Measurements from ENCODE around the gene NCR1.
"Not testable (repeated sequence)": the region's sequence is repeated elsewhere in the genome, so short reads cannot be mapped to it uniquely, and the experiment has no call there.

Gene NCR1

DNA sequence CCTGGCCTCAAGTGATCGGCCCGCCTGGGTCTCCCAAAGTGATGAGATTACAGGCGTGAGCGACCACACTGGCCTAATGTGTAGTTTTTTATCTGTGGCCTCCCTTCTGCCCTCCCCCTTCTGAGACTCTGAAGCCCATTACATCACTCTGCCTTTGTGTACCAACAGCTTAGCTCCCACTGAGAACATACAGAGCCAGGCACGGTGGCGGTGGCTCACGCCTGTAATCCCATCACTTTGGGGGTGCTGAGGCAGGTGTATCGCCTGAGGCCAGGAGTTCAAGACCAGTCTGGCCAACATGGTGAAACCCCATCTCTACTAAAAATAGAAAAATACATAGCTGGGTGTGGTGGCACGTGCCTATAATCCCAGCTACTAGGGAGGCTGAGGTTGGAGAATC is 12.6 kb downstream of the NCR1 start:
- no peaks in the 10 kb centered on the region; the same call in 1 of the 2 replicates for H3F3A ChIP-seq (ENCODE audit: insufficient read depth, low read length)
- TF ChIP-seq EZH2 (optimal IDR thresholded peaks at IDR 0.05; ENCODE audit: low read depth, low read length) (no peak), EZH2phosphoT487 (IDR thresholded peaks at IDR 0.05; ENCODE audit: low read length) (no peak)
- TF ChIP-seq, protein P1, sequence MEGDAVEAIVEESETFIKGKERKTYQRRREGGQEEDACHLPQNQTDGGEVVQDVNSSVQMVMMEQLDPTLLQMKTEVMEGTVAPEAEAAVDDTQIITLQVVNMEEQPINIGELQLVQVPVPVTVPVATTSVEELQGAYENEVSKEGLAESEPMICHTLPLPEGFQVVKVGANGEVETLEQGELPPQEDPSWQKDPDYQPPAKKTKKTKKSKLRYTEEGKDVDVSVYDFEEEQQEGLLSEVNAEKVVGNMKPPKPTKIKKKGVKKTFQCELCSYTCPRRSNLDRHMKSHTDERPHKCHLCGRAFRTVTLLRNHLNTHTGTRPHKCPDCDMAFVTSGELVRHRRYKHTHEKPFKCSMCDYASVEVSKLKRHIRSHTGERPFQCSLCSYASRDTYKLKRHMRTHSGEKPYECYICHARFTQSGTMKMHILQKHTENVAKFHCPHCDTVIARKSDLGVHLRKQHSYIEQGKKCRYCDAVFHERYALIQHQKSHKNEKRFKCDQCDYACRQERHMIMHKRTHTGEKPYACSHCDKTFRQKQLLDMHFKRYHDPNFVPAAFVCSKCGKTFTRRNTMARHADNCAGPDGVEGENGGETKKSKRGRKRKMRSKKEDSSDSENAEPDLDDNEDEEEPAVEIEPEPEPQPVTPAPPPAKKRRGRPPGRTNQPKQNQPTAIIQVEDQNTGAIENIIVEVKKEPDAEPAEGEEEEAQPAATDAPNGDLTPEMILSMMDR (IDR thresholded peaks at IDR 0.05; ENCODE audit: low read length): no peak
- no peaks in the 10 kb centered on the region for H3K9me3 ChIP-seq (replicated peaks; ENCODE audit: insufficient read depth, low read length)
- no peaks in the 10 kb centered on the region for H4K20me1 ChIP-seq (ENCODE audit: insufficient read depth, low read length)
- DNase-seq: no peak
- no peak overlapping the region for H3K4me3 ChIP-seq (ENCODE audit: low read length)
- H3K36me3 ChIP-seq (replicated peaks; ENCODE audit: insufficient read depth, low read length): no peaks in the 10 kb centered on the region
- peaks cover 5% of the 10 kb centered on the region; the same call in 1 of the 2 replicates for H3K4me1 ChIP-seq (ENCODE audit: low read length)
- no peak overlapping the region for H2AFZ ChIP-seq (ENCODE audit: low read length)
- no peak overlapping the region for H3K9ac ChIP-seq (ENCODE audit: low read length)
- H3K79me2 ChIP-seq (ENCODE audit: low read length): no peaks in the 10 kb centered on the region
- H3K27ac ChIP-seq (ENCODE audit: low read length): no peak overlapping the region
- H3K4me2 ChIP-seq (ENCODE audit: low read depth, low read length): no peak overlapping the region
- peaks cover 15% of the 10 kb centered on the region for H3K27me3 ChIP-seq (replicated peaks; ENCODE audit: insufficient read depth, low read length)
- H3K9me2 ChIP-seq (replicated peaks; ENCODE audit: insufficient read depth, low read length): no peaks in the 10 kb centered on the region

DNA sequence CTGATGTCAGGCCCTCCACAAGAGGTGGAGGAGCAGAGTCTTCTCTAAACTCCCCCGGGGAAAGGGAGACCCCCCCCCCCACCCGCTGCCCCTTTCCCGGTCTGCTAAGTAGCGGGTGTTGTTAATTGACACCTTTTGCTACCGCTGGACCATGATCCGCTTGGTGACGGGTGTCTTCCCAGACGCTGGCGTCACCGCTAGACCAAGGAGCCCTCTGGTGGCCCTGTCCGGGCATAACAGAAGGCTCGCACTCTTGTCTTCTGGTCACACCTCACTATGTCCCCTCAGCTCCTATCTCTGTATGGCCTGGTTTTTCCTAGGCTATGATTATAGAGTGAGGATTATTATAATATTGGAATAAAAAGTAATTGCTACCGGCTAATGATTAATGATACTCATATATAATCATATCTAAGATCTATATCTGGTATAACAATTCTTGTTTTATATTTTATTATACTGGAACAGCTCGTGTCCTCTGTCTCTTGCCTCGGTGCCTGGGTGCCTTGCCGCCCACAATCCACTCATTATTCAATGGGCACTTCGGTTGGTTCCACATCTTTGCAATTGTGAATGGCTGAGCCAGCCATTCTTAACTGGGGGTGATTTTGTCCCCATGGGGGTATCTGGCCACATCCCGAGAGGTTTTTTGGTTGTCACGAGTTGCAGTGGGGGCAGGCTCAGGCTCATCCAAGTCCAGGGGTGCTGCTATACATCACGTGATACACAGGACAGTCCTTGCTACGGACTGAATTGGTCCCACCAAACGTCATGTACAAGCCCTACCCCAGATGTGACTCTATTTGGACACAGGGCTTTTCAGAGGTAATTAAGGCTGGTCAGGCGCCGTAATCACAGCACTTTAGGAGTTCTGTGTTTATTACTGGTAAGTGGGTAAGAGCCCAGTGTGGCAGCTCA is 14.0 kb downstream of the NCR1 start:
- not testable (repeated sequence) for H3K4me3 ChIP-seq (ENCODE audit: low read length); H2AFZ ChIP-seq (ENCODE audit: low read length); H3K9ac ChIP-seq (ENCODE audit: low read length); H4K20me1 ChIP-seq (ENCODE audit: insufficient read depth, low read length); H3K79me2 ChIP-seq (ENCODE audit: low read length); H3K4me1 ChIP-seq (ENCODE audit: low read length); H3K9me2 ChIP-seq (replicated peaks; ENCODE audit: insufficient read depth, low read length); H3K27ac ChIP-seq (ENCODE audit: low read length); H3F3A ChIP-seq (ENCODE audit: insufficient read depth, low read length); H3K36me3 ChIP-seq (replicated peaks; ENCODE audit: insufficient read depth, low read length); H3K4me2 ChIP-seq (ENCODE audit: low read depth, low read length); H3K9me3 ChIP-seq (replicated peaks; ENCODE audit: insufficient read depth, low read length); DNase-seq; H3K27me3 ChIP-seq (replicated peaks; ENCODE audit: insufficient read depth, low read length)
- TF ChIP-seq, protein P1 (IDR thresholded peaks at IDR 0.05; ENCODE audit: low read length): peak; percentile 28; the same call in 1 of the 2 replicates

DNA sequence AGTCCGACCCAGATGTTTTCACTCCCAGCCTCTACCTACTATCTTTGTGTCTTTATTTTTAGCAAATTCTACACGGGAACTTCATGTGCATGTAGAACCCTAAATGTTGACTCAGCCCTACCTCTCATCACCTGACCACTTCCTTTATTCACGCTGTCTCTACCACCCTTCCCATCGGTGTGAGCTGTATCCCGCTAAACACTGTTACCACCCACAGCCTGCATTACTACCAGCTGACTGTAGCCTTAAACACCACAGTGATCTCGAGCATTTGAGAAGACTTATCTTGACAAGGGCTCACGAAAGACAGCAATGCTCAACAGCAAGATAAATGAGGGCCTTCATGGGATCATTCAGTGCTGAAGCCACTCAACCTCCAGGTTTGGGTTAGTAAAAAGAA is 15.1 kb downstream of the NCR1 start:
- Histone ChIP-seq H3K27me3 (replicated peaks; ENCODE audit: insufficient read depth, low read length) (peaks cover 4% of the 10 kb centered on the region; the same call in 1 of the 2 replicates), H3K36me3 (replicated peaks; ENCODE audit: insufficient read depth, low read length) (no peaks in the 10 kb centered on the region), H4K20me1 (ENCODE audit: insufficient read depth, low read length) (no peaks in the 10 kb centered on the region), H3K9me2 (replicated peaks; ENCODE audit: insufficient read depth, low read length) (no peaks in the 10 kb centered on the region), H3K27ac (ENCODE audit: low read length) (peak overlapping the region; percentile 30; the same call in 1 of the 2 replicates), H3F3A (ENCODE audit: insufficient read depth, low read length) (no peaks in the 10 kb centered on the region), H3K4me1 (ENCODE audit: low read length) (peaks cover 5% of the 10 kb centered on the region; the same call in 1 of the 2 replicates), H3K4me3 (ENCODE audit: low read length) (no peak overlapping the region), H3K9me3 (replicated peaks; ENCODE audit: insufficient read depth, low read length) (no peaks in the 10 kb centered on the region), H2AFZ (ENCODE audit: low read length) (no peak overlapping the region), H3K9ac (ENCODE audit: low read length) (no peak overlapping the region), H3K79me2 (ENCODE audit: low read length) (no peaks in the 10 kb centered on the region), H3K4me2 (ENCODE audit: low read depth, low read length) (no peak overlapping the region)
- TF ChIP-seq, protein P1 (IDR thresholded peaks at IDR 0.05; ENCODE audit: low read length): no peak
- TF ChIP-seq EZH2 (optimal IDR thresholded peaks at IDR 0.05; ENCODE audit: low read depth, low read length) (no peak), EZH2phosphoT487 (IDR thresholded peaks at IDR 0.05; ENCODE audit: low read length) (no peak)
- peak; percentile 39 for DNase-seq
